Tibial nerve (tissue), 3 donors: ENCODE results near the gene TTC24.

Source experiments
- CTCF ChIP-seq, 5 experiments: fragments of 200-600 bp in 3 of 5; fragments of 450-650 bp in 2 of 5; sonication (generic) in 3 of 5; IDR thresholded peaks; one replicate each; pipeline ENCODE4 v1.5.1; 2016 to 2019; ENCODE audit warnings: antibody characterized with exemption in 5 of 5, mild to moderate bottlenecking in 3 of 5, moderate library complexity in 2 of 5
- POLR2A ChIP-seq, 2 donors: fragments of 450-650 bp; IDR thresholded peaks; one replicate each; pipeline ENCODE4 v1.6.1; 2017; ENCODE audit warnings: antibody characterized with exemption in 2 of 2, mild to moderate bottlenecking in 2 of 2, moderate library complexity in 2 of 2

GRCh38 chr1:156632355-156632754 lies 52.8 kb downstream of the TTC24 start:
- TF ChIP-seq CTCF (IDR thresholded peaks at IDR 0.05), result no peak
- no peak for TF ChIP-seq POLR2A (IDR thresholded peaks at IDR 0.05)
